Activated CD4-positive, alpha-beta T cell treated with anti-CD3 and anti-CD28 coated beads for 36 hours (primary cell): ENCODE data around the gene CADM1. TPM values are rescaled to one million over a fixed set of nuclear protein-coding genes. Genes with fewer than 3 reads are reported as not detected.

Experiments used
- ATAC-seq: fragments of 200-7000 bp; cut with Tn5 transposase; one replicate; pipeline ENCODE4 v1.10.0; 2021; ENCODE audit warnings: mild to moderate bottlenecking, moderate library complexity
- CTCF ChIA-PET: fragments of 350-600 bp; sonication (Branson Sonifier 250); formaldehyde crosslinking; loops from one replicate; lab custom pipeline; 2021; ENCODE audit warnings: antibody characterized with exemption; lab: Charles Lee
- POLR2A ChIA-PET: fragments of 350-600 bp; sonication (Branson Sonifier 250); formaldehyde crosslinking; loops from one replicate; lab custom pipeline; 2021; ENCODE audit warnings: antibody characterized with exemption, inconsistent platforms; lab: Charles Lee
- DNase-seq: peaks from one replicate; pipeline ENCODE4 v3.0.0-alpha.2; 2020
- H3K27ac Mint-ChIP-seq: one replicate; pipeline ENCODE4 v1.8.0; 2021; ENCODE audit warnings: mixed read lengths
- H3K27me3 Mint-ChIP-seq: one replicate; pipeline ENCODE4 v1.8.0; 2021; ENCODE audit warnings: mixed read lengths
- H3K36me3 Mint-ChIP-seq: one replicate; pipeline ENCODE4 v1.8.0; 2021; ENCODE audit warnings: low read depth, mixed read lengths
- H3K4me1 Mint-ChIP-seq: one replicate; pipeline ENCODE4 v1.8.0; 2021; ENCODE audit warnings: mixed read lengths
- H3K4me3 Mint-ChIP-seq: one replicate; pipeline ENCODE4 v1.8.0; 2021; ENCODE audit warnings: mild to moderate bottlenecking, moderate library complexity, mixed read lengths
- H3K9me3 Mint-ChIP-seq: one replicate; pipeline ENCODE4 v1.8.0; 2021; ENCODE audit warnings: low read depth, mixed read lengths
- intact Hi-C, 2 experiments: fragments of 100-400 bp; cut with DNase I in 1 of 2; cut with micrococcal nuclease in 1 of 2; formaldehyde crosslinking; loops; one replicate each; pipeline versions ENCODE4 v1.14.2 to v1.15.1; 2022 to 2024; cut with DNase I, micrococcal nuclease
- total RNA-seq, 2 experiments: library from RNA; stranded (reverse); gene quantifications; one replicate each; pipeline ENCODE4 v1.2.3, GENCODE V29; 2021

CADM1 gene
- total RNA-seq, 2 experiments from 2014 or later = 0.58 to 0.91 TPM

- no peaks in the 10 kb centered on the region for H3K4me1 Mint-ChIP-seq
- H3K36me3 Mint-ChIP-seq = no peaks in the 10 kb centered on the region
- intact Hi-C loops = no loop called here
- ATAC-seq (no peak), DNase-seq (no peak)
- POLR2A ChIA-PET = no interaction called here
- CTCF ChIA-PET = no interaction called here
- H3K4me3 Mint-ChIP-seq = no peak overlapping the region
- H3K27me3 Mint-ChIP-seq = peaks cover 4% of the 10 kb centered on the region
- no peaks in the 10 kb centered on the region for H3K9me3 Mint-ChIP-seq
- no peak overlapping the region for H3K27ac Mint-ChIP-seq
These were observed 113.8 kb downstream of the CADM1 start for GRCh38 chr11:115390441-115390840.

- DNase-seq (no peak), ATAC-seq (no peak)
- Mint-ChIP-seq H3K36me3 (no peaks in the 10 kb centered on the region), H3K9me3 (no peaks in the 10 kb centered on the region), H3K27ac (no peak overlapping the region), H3K4me1 (no peaks in the 10 kb centered on the region), H3K27me3 (peaks cover 4% of the 10 kb centered on the region), H3K4me3 (no peak overlapping the region)
- ChIA-PET POLR2A (no interaction called here), CTCF (no interaction called here)
- intact Hi-C loops = no loop called here
These were observed 114.4 kb downstream of the CADM1 start for GRCh38 chr11:115389790-115390189.

DNA sequence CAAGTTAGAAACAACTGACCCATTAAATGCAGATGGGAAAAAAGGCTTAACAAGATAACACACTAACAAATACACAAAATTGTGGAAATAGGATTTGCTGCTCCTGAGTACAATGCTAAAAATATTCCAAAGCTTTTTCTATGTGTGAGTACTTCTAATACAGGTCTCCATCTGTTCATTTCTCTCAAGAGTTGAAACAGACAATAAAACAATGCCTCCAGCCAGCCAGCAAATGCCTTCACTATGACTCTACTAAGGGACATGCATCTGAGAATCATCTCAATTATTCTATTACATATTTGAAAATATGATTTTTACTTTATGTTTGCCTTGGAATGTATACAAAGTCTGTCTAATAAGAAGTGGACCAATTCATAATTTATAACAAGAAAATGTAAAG lies 119.0 kb downstream of the CADM1 start:
- DNase-seq = no peak
- ATAC-seq = no peak
- intact Hi-C loops = no loop called here
- no peaks in the 10 kb centered on the region for H3K9me3 Mint-ChIP-seq
- H3K27me3 Mint-ChIP-seq = peaks cover 3% of the 10 kb centered on the region
- ChIA-PET POLR2A (no interaction called here), CTCF (no interaction called here)
- H3K4me3 Mint-ChIP-seq = no peak overlapping the region
- no peak overlapping the region for H3K27ac Mint-ChIP-seq
- no peaks in the 10 kb centered on the region for H3K36me3 Mint-ChIP-seq
- no peaks in the 10 kb centered on the region for H3K4me1 Mint-ChIP-seq

- ATAC-seq (no peak), DNase-seq (no peak)
- Mint-ChIP-seq H3K4me1 (no peaks in the 10 kb centered on the region), H3K27ac (no peak overlapping the region), H3K9me3 (no peaks in the 10 kb centered on the region), H3K4me3 (no peak overlapping the region), H3K27me3 (peaks cover 3% of the 10 kb centered on the region), H3K36me3 (no peaks in the 10 kb centered on the region)
- intact Hi-C loops = no loop called here
- ChIA-PET POLR2A (no interaction called here), CTCF (no interaction called here)
These were observed 120.0 kb downstream of the CADM1 start for GRCh38 chr11:115384236-115384635.

DNA sequence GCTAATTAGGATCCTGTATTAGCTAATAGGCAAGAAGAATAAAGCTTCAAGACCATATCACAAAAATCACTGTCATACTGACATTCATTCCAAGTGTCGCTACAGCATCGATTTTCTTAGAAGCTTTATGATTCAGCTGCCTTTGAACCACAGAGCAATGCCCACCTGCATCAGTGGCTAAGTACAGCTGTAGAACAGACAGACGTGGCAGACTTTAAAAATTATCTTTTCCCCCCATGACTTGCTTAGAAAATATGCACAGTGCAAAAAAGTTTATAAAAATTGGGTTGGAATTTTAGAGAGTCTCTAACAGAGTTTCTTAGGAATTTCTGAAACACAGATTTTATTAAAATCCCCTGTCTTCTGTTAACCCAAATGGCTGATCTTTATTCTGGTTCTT lies 120.8 kb downstream of the CADM1 start:
- intact Hi-C loops = no loop called here
- Mint-ChIP-seq H3K4me3 (no peak overlapping the region), H3K27me3 (peaks cover 4% of the 10 kb centered on the region), H3K36me3 (no peaks in the 10 kb centered on the region), H3K4me1 (no peaks in the 10 kb centered on the region), H3K27ac (no peak overlapping the region), H3K9me3 (no peaks in the 10 kb centered on the region)
- CTCF ChIA-PET = no interaction called here
- ATAC-seq (no peak), DNase-seq (no peak)
- POLR2A ChIA-PET = no interaction called here

GRCh38 chr11:115379528-115379927 lies 124.7 kb downstream of the CADM1 start:
- no peak overlapping the region for H3K27ac Mint-ChIP-seq
- ATAC-seq (peak; percentile 33), DNase-seq (no peak)
- intact Hi-C loops = loop anchor here in 1 of 2 experiments (1.0 kb wide), 1 partner anchor 206 kb away; no protein-coding TSS in a partner anchor
- peaks cover 1% of the 10 kb centered on the region for H3K27me3 Mint-ChIP-seq
- H3K4me1 Mint-ChIP-seq = no peaks in the 10 kb centered on the region
- H3K4me3 Mint-ChIP-seq = no peak overlapping the region
- no peaks in the 10 kb centered on the region for H3K36me3 Mint-ChIP-seq
- H3K9me3 Mint-ChIP-seq = no peaks in the 10 kb centered on the region
- ChIA-PET CTCF (no interaction called here), POLR2A (no interaction called here)

DNA sequence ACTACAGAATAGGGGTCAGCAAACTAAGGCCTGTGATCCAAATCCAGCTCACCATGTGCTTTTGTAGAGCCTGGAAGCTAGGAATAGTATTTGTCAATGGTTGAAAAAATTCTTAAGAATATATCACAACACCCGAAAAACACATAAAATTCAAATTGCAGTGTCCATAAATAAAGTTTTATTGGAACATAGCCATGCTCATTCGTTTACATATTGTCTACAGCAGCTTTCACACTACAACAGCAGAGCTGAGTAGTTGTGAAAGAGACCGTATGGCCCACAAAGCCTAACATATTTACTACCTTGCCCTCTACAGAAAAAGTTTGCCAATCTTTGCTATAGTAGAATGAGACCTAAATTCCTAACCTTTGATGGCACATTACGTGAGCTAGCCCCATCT lies 125.7 kb downstream of the CADM1 start:
- Mint-ChIP-seq H3K27ac (no peak overlapping the region), H3K9me3 (no peaks in the 10 kb centered on the region), H3K36me3 (no peaks in the 10 kb centered on the region), H3K4me3 (no peak overlapping the region), H3K27me3 (peaks cover 1% of the 10 kb centered on the region), H3K4me1 (no peaks in the 10 kb centered on the region)
- DNase-seq (no peak), ATAC-seq (no peak)
- POLR2A ChIA-PET = no interaction called here
- CTCF ChIA-PET = no interaction called here
- intact Hi-C loops = no loop called here

- DNase-seq (no peak), ATAC-seq (no peak)
- Mint-ChIP-seq H3K9me3 (no peaks in the 10 kb centered on the region), H3K4me1 (no peaks in the 10 kb centered on the region), H3K27me3 (peaks cover 1% of the 10 kb centered on the region), H3K36me3 (no peaks in the 10 kb centered on the region), H3K27ac (no peak overlapping the region), H3K4me3 (no peak overlapping the region)
- CTCF ChIA-PET = interaction anchor here (0.7 kb wide), 1 partner anchor 91 kb away, joined by 3 read pairs; no protein-coding TSS in a partner anchor
- POLR2A ChIA-PET = no interaction called here
- intact Hi-C loops = no loop called here
These were observed 126.3 kb downstream of the CADM1 start for GRCh38 chr11:115377882-115378296.

- Mint-ChIP-seq H3K9me3 (no peaks in the 10 kb centered on the region), H3K36me3 (no peaks in the 10 kb centered on the region), H3K4me1 (no peaks in the 10 kb centered on the region), H3K27me3 (peaks cover 4% of the 10 kb centered on the region), H3K4me3 (no peak overlapping the region), H3K27ac (no peak overlapping the region)
- ATAC-seq = no peak
- intact Hi-C loops = no loop called here
- POLR2A ChIA-PET = no interaction called here
- CTCF ChIA-PET = interaction anchor here (1.8 kb wide), 1 partner anchor 44 kb away, joined by 4 read pairs; no protein-coding TSS in a partner anchor
- no peak for DNase-seq
These were observed 135.6 kb downstream of the CADM1 start for GRCh38 chr11:115368616-115369015.

DNA sequence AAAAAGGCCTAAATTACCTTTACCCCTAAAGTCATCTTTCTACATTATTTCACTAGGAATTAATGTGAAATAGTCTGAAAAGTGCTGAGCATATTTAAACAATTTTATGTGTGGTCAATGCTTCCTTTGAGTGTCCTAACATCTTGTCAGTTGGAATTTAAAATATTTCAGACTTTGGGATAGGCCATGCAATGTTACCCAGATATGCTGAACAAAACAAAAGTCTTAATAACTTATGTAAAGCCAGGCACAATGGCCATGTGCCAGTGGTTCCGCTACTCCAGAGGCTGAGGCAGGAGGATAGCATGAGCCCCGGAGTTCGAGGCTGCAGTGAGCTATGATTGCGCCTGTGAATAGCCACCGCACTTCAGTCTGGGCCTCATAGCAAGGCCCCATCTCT lies 137.4 kb downstream of the CADM1 start:
- Mint-ChIP-seq H3K27me3 (peaks cover 4% of the 10 kb centered on the region), H3K4me1 (no peaks in the 10 kb centered on the region), H3K4me3 (no peak overlapping the region), H3K9me3 (no peaks in the 10 kb centered on the region), H3K36me3 (no peaks in the 10 kb centered on the region), H3K27ac (no peak overlapping the region)
- DNase-seq (no peak), ATAC-seq (no peak)
- CTCF ChIA-PET = no interaction called here
- intact Hi-C loops = no loop called here
- POLR2A ChIA-PET = no interaction called here

DNA sequence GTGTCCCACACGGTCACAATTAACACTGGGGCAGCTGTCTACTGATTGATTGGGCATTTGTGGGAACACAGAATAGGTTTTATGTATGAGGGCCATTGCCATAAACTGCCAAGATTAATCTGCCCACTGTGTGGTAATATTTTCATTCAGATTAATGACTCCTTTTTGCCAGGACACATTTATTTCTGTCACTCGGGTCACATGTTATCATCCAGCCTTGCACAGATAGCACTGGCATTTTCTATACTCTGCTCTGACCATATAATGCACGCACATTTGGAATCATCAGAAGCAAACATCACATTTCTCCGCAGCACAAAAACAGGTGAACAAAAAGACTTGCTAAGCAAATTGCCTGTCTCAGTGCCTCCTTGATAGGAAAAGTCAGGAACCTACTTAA lies 138.3 kb downstream of the CADM1 start:
- Mint-ChIP-seq H3K4me1 (no peaks in the 10 kb centered on the region), H3K9me3 (no peaks in the 10 kb centered on the region), H3K4me3 (no peak overlapping the region), H3K36me3 (no peaks in the 10 kb centered on the region), H3K27me3 (peaks cover 2% of the 10 kb centered on the region), H3K27ac (no peak overlapping the region)
- DNase-seq (no peak), ATAC-seq (no peak)
- ChIA-PET POLR2A (no interaction called here), CTCF (interaction anchor here (0.6 kb wide), 1 partner anchor 1581 kb away, joined by 3 read pairs; no protein-coding TSS in a partner anchor)
- intact Hi-C loops = no loop called here

DNA sequence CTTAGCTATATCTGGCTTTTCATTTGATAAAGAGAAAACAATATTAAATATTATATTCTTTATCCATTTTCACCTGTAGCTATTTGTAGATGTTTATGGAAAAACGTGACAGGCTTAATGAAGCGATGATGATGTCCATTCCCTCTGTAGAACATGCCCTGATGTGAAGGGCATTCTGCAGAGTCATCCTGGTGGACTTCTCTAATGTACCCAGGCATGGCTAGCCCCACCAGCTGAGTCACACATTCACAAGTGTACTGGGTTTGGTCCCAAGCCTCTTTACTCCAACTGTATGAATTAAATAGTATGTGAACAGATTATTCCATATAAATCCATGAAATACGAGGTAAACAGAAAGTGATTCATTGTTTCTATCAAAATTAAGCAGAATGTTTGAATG lies 139.3 kb downstream of the CADM1 start:
- Mint-ChIP-seq H3K4me1 (no peaks in the 10 kb centered on the region), H3K9me3 (no peaks in the 10 kb centered on the region), H3K4me3 (no peak overlapping the region), H3K27me3 (no peaks in the 10 kb centered on the region), H3K27ac (no peak overlapping the region), H3K36me3 (no peaks in the 10 kb centered on the region)
- intact Hi-C loops = no loop called here
- ATAC-seq (no peak), DNase-seq (no peak)
- ChIA-PET POLR2A (interaction anchor here (0.6 kb wide), 1 partner anchor 269 kb away, joined by 3 read pairs; no protein-coding TSS in a partner anchor), CTCF (no interaction called here)

DNA sequence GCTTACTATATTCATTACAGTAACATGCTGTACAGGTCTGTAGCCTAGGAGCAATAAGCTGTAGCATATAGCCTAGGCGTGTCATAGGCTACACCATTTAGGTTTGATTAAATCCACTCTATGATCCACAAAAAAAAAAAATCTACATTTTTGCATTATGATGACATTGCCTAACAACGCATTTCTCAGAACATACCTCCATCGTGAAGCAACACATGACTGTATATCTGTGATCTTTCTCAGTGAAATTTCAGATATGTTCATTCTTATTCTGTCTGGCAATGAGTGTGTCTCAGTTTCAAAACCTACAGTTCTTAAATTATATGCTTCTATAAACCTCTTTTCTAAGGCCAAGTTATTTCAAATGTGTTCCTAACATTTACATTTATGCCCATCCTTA lies 140.3 kb downstream of the CADM1 start:
- Mint-ChIP-seq H3K27ac (no peak overlapping the region), H3K4me3 (no peak overlapping the region), H3K27me3 (no peaks in the 10 kb centered on the region), H3K9me3 (no peaks in the 10 kb centered on the region), H3K36me3 (no peaks in the 10 kb centered on the region), H3K4me1 (no peaks in the 10 kb centered on the region)
- ATAC-seq (no peak), DNase-seq (no peak)
- intact Hi-C loops = no loop called here
- CTCF ChIA-PET = no interaction called here
- POLR2A ChIA-PET = no interaction called here
